Bronchial epithelial cell (primary cell): ENCODE results near the gene CAPZB. TPM values are rescaled to one million over a fixed set of nuclear protein-coding genes. Genes with fewer than 3 reads are reported as not detected.

ENCODE experiments used
- DNase-seq: peaks from one replicate; pipeline ENCODE4 v3.0.0-alpha.2; 2010; ENCODE audit warnings: low read depth
- FAIRE-seq: peaks from 2 replicates; lab custom pipeline; 2011; peaks lifted over from hg19 to GRCh38; lab: Jason Lieb, UNC
- H3K27me3 ChIP-seq: 2 replicates; pipeline ENCODE4 v1.5.1; 2011; ENCODE audit warnings: low read length; ENCODE audit not compliant: control insufficient read depth, insufficient read depth
- H3K36me3 ChIP-seq: 2 replicates; pipeline ENCODE4 v1.5.1; 2011; ENCODE audit warnings: low read length; ENCODE audit not compliant: control insufficient read depth, insufficient read depth
- H3K4me3 ChIP-seq: 2 replicates; pipeline ENCODE4 v1.5.1; 2011; ENCODE audit warnings: mild to moderate bottlenecking, low read depth, low read length, control low read depth
- total RNA-seq: library from RNA; depleted of rRNA; stranded (reverse); fragments of >200 nt; gene quantifications from 2 replicates; pipeline ENCODE4 v1.2.1, GENCODE V29; 2014
- TF ChIP-seq, protein P1 (sequence below): IDR thresholded peaks from 2 replicates; pipeline ENCODE4 v1.5.1; 2011; ENCODE audit warnings: mild to moderate bottlenecking, moderate library complexity, low read length, control low read depth, inconsistent platforms; ENCODE audit not compliant: insufficient read depth, severe bottlenecking

The CAPZB gene
- total RNA-seq, 1 donor from 2014 or later = 73.5 TPM

DNA sequence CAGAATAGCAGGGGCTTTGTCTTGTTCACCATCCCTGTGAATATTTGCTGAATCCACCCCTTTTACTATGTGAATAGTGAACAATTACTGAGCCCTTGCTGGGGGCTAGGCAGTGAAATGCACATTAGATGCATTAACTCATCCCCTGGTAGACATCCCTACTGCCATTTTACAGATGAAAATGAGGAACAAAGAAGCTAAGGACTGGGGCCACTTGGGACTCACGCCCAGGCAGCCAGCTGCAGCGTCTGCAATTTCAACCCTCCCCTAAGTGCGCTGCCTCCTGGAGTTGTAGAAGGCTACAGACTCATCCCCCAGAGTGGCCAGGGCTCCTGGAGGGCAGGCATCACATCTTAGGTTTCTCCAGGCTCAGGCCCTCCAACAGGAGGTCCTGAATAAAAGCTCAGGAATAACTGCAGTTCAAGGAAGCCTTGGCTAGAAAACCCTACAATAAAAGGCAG, 31.6 kb downstream of the CAPZB start:
- no peaks in the 10 kb centered on the region for H3K27me3 ChIP-seq
- H3K36me3 ChIP-seq = peaks cover 6% of the 10 kb centered on the region
- TF ChIP-seq, protein P1, sequence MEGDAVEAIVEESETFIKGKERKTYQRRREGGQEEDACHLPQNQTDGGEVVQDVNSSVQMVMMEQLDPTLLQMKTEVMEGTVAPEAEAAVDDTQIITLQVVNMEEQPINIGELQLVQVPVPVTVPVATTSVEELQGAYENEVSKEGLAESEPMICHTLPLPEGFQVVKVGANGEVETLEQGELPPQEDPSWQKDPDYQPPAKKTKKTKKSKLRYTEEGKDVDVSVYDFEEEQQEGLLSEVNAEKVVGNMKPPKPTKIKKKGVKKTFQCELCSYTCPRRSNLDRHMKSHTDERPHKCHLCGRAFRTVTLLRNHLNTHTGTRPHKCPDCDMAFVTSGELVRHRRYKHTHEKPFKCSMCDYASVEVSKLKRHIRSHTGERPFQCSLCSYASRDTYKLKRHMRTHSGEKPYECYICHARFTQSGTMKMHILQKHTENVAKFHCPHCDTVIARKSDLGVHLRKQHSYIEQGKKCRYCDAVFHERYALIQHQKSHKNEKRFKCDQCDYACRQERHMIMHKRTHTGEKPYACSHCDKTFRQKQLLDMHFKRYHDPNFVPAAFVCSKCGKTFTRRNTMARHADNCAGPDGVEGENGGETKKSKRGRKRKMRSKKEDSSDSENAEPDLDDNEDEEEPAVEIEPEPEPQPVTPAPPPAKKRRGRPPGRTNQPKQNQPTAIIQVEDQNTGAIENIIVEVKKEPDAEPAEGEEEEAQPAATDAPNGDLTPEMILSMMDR = no peak
- DNase-seq (no peak), FAIRE-seq (no peak)
- H3K4me3 ChIP-seq = no peak overlapping the region

DNA sequence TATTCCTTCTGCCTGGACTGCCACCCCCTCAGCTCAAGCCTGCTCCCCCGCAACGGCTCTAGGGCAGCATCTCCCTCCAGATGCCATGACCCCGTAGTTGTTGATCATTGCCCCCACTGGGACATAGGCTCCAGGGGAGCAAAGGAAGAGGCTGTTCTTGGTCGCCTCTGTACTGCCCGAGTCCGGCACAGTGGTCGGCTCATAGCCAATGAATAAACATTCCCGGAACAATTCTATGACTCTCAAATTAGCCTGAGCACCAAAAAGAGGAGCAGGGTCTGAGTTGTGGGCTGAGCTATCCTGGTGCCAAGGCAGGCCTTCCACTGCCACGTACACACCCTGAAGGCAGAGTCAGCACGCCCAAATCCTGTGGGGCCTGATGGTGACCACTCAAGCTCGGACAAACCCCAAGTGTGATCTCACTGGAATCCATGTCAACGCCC, 33.1 kb downstream of the CAPZB start:
- FAIRE-seq = no peak
- no peak overlapping the region for H3K4me3 ChIP-seq
- TF ChIP-seq, protein P1 = no peak
- H3K27me3 ChIP-seq = no peaks in the 10 kb centered on the region
- DNase-seq = no peak
- peaks cover 4% of the 10 kb centered on the region for H3K36me3 ChIP-seq

DNA sequence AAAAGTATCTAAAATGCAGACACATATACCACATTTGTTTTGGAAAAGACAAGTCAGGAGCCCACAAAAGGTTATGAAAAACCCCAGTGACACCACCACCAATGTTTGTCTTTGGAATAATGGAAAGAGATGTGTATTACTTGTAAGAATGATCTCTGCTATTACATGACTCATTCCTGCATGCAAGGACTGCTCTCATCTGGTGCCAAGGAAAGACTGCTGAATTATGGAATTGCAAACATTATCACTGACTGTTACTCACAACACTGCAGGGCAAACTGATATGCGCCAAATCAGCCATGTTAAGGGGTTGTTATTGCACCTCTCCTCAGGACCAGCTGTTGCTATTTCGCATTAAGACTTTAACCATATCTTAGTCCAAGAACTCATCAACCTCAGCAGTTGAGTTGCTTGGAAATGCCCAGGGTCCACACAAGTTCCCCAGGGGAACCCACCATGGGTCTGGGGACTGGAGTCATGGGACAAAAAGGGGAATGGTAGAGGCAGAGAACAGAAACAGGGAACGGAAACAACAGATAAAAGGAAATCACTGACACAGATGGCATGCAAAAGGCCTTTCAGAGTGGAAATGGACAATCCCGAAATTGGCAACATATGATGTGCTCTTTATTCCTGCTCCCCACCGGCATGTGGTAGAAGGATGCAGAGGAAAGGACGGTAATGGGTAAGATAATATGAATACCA, 34.4 kb downstream of the CAPZB start:
- TF ChIP-seq, protein P1 = no peak
- H3K27me3 ChIP-seq = no peaks in the 10 kb centered on the region
- FAIRE-seq (peak; percentile 68), DNase-seq (peak; percentile 97)
- H3K36me3 ChIP-seq = peaks cover 4% of the 10 kb centered on the region
- no peak overlapping the region for H3K4me3 ChIP-seq

DNA sequence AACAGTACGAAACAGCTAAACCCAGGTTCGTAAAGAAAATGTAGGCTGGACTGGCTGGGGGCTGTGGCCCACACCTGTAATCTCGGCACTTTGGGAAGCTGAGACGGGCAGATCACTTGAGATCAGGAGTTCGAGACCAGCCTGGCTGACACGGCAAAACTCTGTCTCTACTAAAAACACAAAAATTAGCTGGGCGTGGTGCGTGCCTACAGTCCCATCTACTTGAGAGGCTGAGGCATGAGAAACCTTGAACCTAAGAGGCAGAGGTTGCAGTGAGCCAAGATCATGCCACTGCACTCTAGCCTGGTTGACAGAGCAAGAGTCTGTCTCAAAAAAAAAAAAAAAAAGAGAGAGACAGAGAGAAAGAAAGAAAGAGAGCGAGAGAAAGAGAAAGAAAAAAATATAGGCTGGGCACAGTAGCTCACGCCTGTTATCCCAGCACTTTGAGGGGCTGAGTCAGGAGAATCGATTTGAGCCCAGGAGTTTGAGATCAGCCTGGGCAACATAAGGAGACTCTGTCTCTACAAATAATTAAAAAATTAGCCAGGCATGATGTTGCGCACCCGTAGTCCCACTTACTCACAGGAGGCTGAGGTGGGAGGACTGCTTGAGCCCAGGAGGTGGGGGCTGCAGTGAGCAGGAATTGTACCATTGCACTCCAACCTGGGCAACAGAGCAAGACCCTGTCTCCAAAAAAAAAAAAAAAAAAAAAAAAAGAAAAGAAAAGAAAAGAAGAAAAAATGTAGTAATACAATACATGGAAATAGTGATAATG, 35.7 kb downstream of the CAPZB start:
- Histone ChIP-seq H3K27me3 (no peaks in the 10 kb centered on the region), H3K4me3 (no peak overlapping the region), H3K36me3 (peaks cover 4% of the 10 kb centered on the region)
- TF ChIP-seq, protein P1 = no peak
- DNase-seq = no peak
- no peak for FAIRE-seq

DNA sequence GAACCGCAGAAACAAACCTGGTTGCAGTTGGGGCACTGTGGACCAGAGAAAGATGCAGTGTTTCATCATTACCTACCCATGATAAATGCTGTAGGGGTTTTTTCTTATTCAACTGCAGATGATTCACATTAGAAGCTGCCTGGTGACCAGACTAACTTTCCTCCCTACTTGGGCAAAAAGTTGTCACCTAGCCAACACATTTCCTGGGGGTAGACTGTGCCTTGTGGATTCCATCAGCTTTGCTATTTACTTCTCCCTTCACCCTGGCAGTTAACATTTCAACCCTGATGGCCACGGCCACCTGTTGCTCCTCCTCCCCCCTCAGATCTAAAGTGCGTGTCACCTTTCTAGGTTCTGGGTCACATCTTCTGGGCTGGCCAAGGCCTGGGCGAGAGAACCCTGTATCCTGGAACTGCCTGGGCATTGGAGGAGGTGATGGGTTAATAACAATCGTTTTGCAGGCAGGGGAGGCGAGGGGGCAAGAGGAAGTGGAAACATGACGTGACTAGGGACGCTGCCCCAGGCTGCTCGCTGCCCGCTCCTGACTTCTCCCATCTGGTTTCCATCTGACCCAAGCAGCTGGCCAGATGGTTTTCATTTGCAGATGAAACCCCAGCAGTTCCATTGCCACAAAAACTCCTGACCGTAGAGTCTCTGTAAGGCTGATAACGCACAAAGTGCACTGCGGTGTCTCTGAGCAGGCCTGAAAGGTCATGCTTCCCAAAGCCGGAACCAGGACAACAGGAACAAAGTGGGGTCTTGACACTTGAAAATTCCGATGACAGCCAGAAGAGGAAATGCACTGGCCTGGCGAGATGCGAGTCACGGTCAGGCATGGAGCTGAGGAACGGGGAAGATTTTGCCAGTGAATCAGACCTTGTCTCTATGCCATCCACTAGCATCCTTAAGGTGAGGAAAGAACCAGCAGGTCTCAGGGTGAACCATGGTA, 36.6 kb downstream of the CAPZB start:
- TF ChIP-seq, protein P1 = no peak
- H3K36me3 ChIP-seq = peaks cover 4% of the 10 kb centered on the region
- FAIRE-seq = peak; percentile 70
- no peaks in the 10 kb centered on the region for H3K27me3 ChIP-seq
- H3K4me3 ChIP-seq = no peak overlapping the region
- DNase-seq = peak; percentile 82
